IMR-90 (cell line): Measurements from ENCODE around the gene PLXNB1. TPM values are rescaled to one million over a fixed set of nuclear protein-coding genes. Genes with fewer than 3 reads are reported as not detected.

Experiments used
- ATAC-seq: fragments of 200-7000 bp; cut with Tn5 transposase; 2 replicates; pipeline ENCODE4 v1.9.1; 2020; ENCODE audit warnings: low read depth, mild to moderate bottlenecking, moderate library complexity
- BruUV-seq: library from RNA; stranded (reverse); fragments of 400-500 nt; replicated peaks from 2 replicates; lab custom pipeline; 2021; lab: Mats Ljungman, UMichigan
- CTCF ChIA-PET: fragments of 300-600 bp; formaldehyde crosslinking; extraction: SDS; loops from one replicate; lab custom pipeline; 2021; ENCODE audit warnings: antibody characterized with exemption; lab: Yijun Ruan, JAX
- POLR2A ChIA-PET: fragments of 300-600 bp; sonication (Branson Sonifier 250); formaldehyde crosslinking; loops from one replicate; lab custom pipeline; 2022; ENCODE audit warnings: antibody characterized with exemption; ENCODE audit not compliant: unreplicated experiment; lab: Charles Lee
- DNase-seq: peaks from one replicate; pipeline ENCODE4 v3.0.0; 2013
- H2AFZ ChIP-seq: replicated peaks from 2 replicates; pipeline ENCODE3; 2013; ENCODE audit warnings: low read length, mild to moderate bottlenecking; ENCODE audit not compliant: poor library complexity
- H2AK5ac ChIP-seq: 2 replicates; pipeline ENCODE4 v1.6.1; 2013; ENCODE audit warnings: low read depth, low read length, inconsistent platforms
- H2AK9ac ChIP-seq: replicated peaks from 2 replicates; pipeline ENCODE3; 2013; ENCODE audit warnings: mild to moderate bottlenecking, low read depth, low read length, moderate library complexity; ENCODE audit not compliant: poor library complexity
- H2BK120ac ChIP-seq: 2 replicates; pipeline ENCODE4 v1.6.1; 2013; ENCODE audit warnings: low read depth, low read length, inconsistent platforms
- H2BK15ac ChIP-seq: 3 replicates; pipeline ENCODE4 v1.6.1; 2013; ENCODE audit warnings: low read depth, low read length, inconsistent platforms
- H2BK20ac ChIP-seq: 2 replicates; pipeline ENCODE4 v1.6.1; 2013; ENCODE audit warnings: low read depth, mild to moderate bottlenecking, inconsistent platforms, low read length, moderate library complexity
- H2BK5ac ChIP-seq: 2 replicates; pipeline ENCODE4 v1.6.1; 2013; ENCODE audit warnings: mild to moderate bottlenecking, low read depth, low read length, inconsistent platforms; ENCODE audit not compliant: poor library complexity, severe bottlenecking
- H3K14ac ChIP-seq: replicated peaks from 2 replicates; pipeline ENCODE4 v1.6.1; 2013; ENCODE audit warnings: low read depth, low read length, inconsistent platforms
- H3K18ac ChIP-seq: 2 replicates; pipeline ENCODE4 v1.6.1; 2013; ENCODE audit warnings: low read depth, low read length, control low read depth
- H3K23ac ChIP-seq: 2 replicates; pipeline ENCODE4 v1.6.1; 2013; ENCODE audit warnings: low read depth, low read length, inconsistent platforms
- H3K27ac ChIP-seq: 2 replicates; pipeline ENCODE4 v1.5.1; 2013; ENCODE audit warnings: mild to moderate bottlenecking, control low read depth, low read length; ENCODE audit not compliant: insufficient read depth
- H3K27me3 ChIP-seq: 2 replicates; pipeline ENCODE4 v1.6.1; 2013; ENCODE audit warnings: low read length; ENCODE audit not compliant: control insufficient read depth, insufficient read depth
- H3K36me3 ChIP-seq: 2 replicates; pipeline ENCODE4 v1.6.1; 2013; ENCODE audit warnings: low read length, mixed read lengths; ENCODE audit not compliant: control insufficient read depth, insufficient read depth
- H3K4ac ChIP-seq: 2 replicates; pipeline ENCODE4 v1.6.1; 2013; ENCODE audit warnings: low read depth, low read length, inconsistent platforms
- H3K4me1 ChIP-seq: 2 replicates; pipeline ENCODE4 v1.6.1; 2013; ENCODE audit warnings: low read length, mixed read lengths; ENCODE audit not compliant: control insufficient read depth, insufficient read depth
- H3K4me2 ChIP-seq: 2 replicates; pipeline ENCODE4 v1.6.1; 2013; ENCODE audit warnings: low read depth, mild to moderate bottlenecking, control low read depth, low read length, moderate library complexity
- H3K4me3 ChIP-seq: 2 replicates; pipeline ENCODE4 v1.5.1; 2013; ENCODE audit warnings: low read depth, mild to moderate bottlenecking, control low read depth, low read length, moderate library complexity; ENCODE audit not compliant: insufficient read depth
- H3K56ac ChIP-seq: 2 replicates; pipeline ENCODE4 v1.6.1; 2013; ENCODE audit warnings: low read length, inconsistent platforms; ENCODE audit not compliant: insufficient read depth; ENCODE audit errors: extremely low read depth
- H3K79me1 ChIP-seq, 2 experiments: 2 replicates each; pipeline ENCODE4 v1.6.1; 2013; ENCODE audit warnings: low read length in 2 of 2, inconsistent platforms in 1 of 2, low read depth in 1 of 2
- H3K9ac ChIP-seq: 2 replicates; pipeline ENCODE4 v1.6.1; 2013; ENCODE audit warnings: low read depth, low read length, control low read depth
- H3K9me1 ChIP-seq: 2 replicates; pipeline ENCODE4 v1.6.1; 2013; ENCODE audit warnings: low read length, inconsistent platforms; ENCODE audit not compliant: insufficient read depth
- H3K9me3 ChIP-seq: 2 replicates; pipeline ENCODE4 v1.6.1; 2013; ENCODE audit warnings: low read length; ENCODE audit not compliant: control insufficient read depth, insufficient read depth
- H4K20me1 ChIP-seq: 2 replicates; pipeline ENCODE4 v1.6.1; 2013; ENCODE audit warnings: low read length, inconsistent platforms; ENCODE audit not compliant: insufficient read depth
- H4K5ac ChIP-seq: 2 replicates; pipeline ENCODE4 v1.6.1; 2013; ENCODE audit warnings: mild to moderate bottlenecking, low read depth, low read length, control low read depth
- H4K8ac ChIP-seq, 2 experiments: 2 replicates each; pipeline ENCODE4 v1.6.1; 2013; ENCODE audit warnings: low read depth in 2 of 2, low read length in 2 of 2, control low read depth in 1 of 2, inconsistent platforms in 1 of 2
- H4K91ac ChIP-seq: 2 replicates; pipeline ENCODE4 v1.6.1; 2013; ENCODE audit warnings: low read depth, low read length, inconsistent platforms; ENCODE audit not compliant: insufficient read depth
- RAD21 ChIP-seq: IDR thresholded peaks from 2 replicates; pipeline ENCODE4 v1.6.1; 2012; ENCODE audit warnings: low read length, improper control_type of control experiment
- WGBS, 2 experiments: methylation state at CpG; one replicate each; pipeline versions ENCODE4 v1.1.5 to v1.1.7; 2013; ENCODE audit warnings: missing lambda C conversion rate in 2 of 2; ENCODE audit not compliant: insufficient read length in 1 of 2; ENCODE audit errors: extremely low coverage in 2 of 2; 5-methylcytosine and 5-hydroxymethylcytosine counted together
- dilution Hi-C: fragments of 300-500 bp; cut with HindIII; formaldehyde crosslinking; loops from one replicate; pipeline ENCODE4 v1.14.3; 2018; ENCODE audit warnings: low sequenced_read_pairs; ENCODE audit not compliant: unreplicated experiment
- in situ Hi-C: fragments of 300-500 bp; cut with MboI; formaldehyde crosslinking; loops from 3 replicates; pipeline ENCODE4 v1.14.3; 2019; ENCODE audit warnings: low sequenced_read_pairs, inconsistent platforms, mixed read lengths
- intact Hi-C: fragments of 100-400 bp; cut with micrococcal nuclease; formaldehyde crosslinking; loops from 2 replicates; pipeline ENCODE4 v1.10.0; 2022
- polyA plus RNA-seq, 3 experiments: library from polyadenylated mRNA; depleted of rRNA; stranded (reverse); fragments of >200 nt; gene quantifications; 2 replicates each; pipeline ENCODE4 v1.2.3, GENCODE V29; 2012; ENCODE audit warnings: low replicate concordance in 1 of 3
- total RNA-seq: library from RNA; depleted of rRNA; stranded (reverse); fragments of >200 nt; gene quantifications from 2 replicates; pipeline ENCODE4 v1.2.3, GENCODE V29; 2012

PLXNB1 gene
- total and polyA plus RNA-seq, 2 of the 4 experiments (the other 2 are of a cell fraction) = 5.2 to 25.3 TPM

- ATAC-seq (no peak), DNase-seq (no peak)
- Histone ChIP-seq H2BK120ac (no peak overlapping the region), H3K36me3 (peaks cover 61% of the 10 kb centered on the region), H3K23ac (no peak overlapping the region), H3K4me2 (no peak overlapping the region), H3K56ac (no peak overlapping the region), H3K18ac (no peak overlapping the region), H3K4me3 (no peak overlapping the region), H2BK15ac (no peak overlapping the region), H3K4ac (no peak overlapping the region), H3K9me3 (no peaks in the 10 kb centered on the region), H2BK5ac (no peak overlapping the region), H4K8ac (no peak overlapping the region), H2AK9ac (no peak overlapping the region), H3K79me1 (no peaks in the 10 kb centered on the region), H3K27me3 (no peaks in the 10 kb centered on the region), H3K9ac (no peak overlapping the region), H3K9me1 (peaks cover 7% of the 10 kb centered on the region; the same call in 1 of the 2 replicates), H2AFZ (no peak overlapping the region), H4K91ac (no peak overlapping the region), H4K5ac (no peak overlapping the region), H3K14ac (no peak overlapping the region), H2AK5ac (no peak overlapping the region), H2BK20ac (no peak overlapping the region), H3K4me1 (peaks cover 7% of the 10 kb centered on the region), H4K20me1 (no peaks in the 10 kb centered on the region), H3K27ac (no peak overlapping the region)
- WGBS, 2 experiments = no CpG with 5 or more reads among the region's 1 CpG
- dilution Hi-C loops (no loop called here), intact Hi-C loops (no loop called here), in situ Hi-C loops (no loop called here)
- ChIA-PET CTCF (no interaction called here), POLR2A (no interaction called here)
- no peak for TF ChIP-seq RAD21
- BruUV-seq = no TSS peak
These were observed 23.9 kb downstream of the PLXNB1 start for GRCh38 chr3:48405971-48406370.
